Activated CD8-positive, alpha-beta memory T cell treated with anti-CD3 and anti-CD28 coated beads, Interleukin-2, amount 50 U/mL, for 24 hours (primary cell): ENCODE data around the gene CRHBP.

Source experiments
- DNase-seq: peaks from one replicate; pipeline ENCODE4 v3.0.0-alpha.2; 2020; ENCODE audit errors: extremely low read depth

CRHBP gene

GRCh38 chr5:77015938-77016569, 63.2 kb downstream of the CRHBP start:
- no peak for DNase-seq

- DNase-seq, result no peak
Observed at GRCh38 chr5:77016962-77017361, 64.1 kb downstream of the CRHBP start.

DNA sequence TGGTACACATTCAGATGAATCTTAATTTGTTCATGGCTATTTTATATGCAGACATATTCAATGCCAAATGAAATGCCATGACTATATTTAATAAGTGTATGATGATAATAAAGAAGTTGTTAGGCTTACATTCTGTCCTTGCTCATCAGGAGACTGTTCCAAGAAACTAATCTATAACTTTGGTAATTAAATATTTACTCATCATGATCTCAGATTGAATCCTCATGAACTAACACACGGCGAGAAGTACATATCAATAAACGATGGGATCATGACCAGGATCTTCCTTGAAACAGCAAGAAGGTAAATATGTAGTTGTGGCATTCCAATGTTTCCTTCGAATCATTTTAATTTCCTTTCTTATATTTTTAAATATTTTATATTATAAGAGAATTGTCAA, 64.8 kb downstream of the CRHBP start:
- no peak for DNase-seq
